Stimulated activated CD4-positive, alpha-beta T cell treated with anti-CD3 and anti-CD28 coated beads, Interleukin-4, amount 100 ng/mL, for 48 hours (primary cell): ENCODE data around the gene IRAK1BP1.
"Not testable (repeated sequence)": the region's sequence is repeated elsewhere in the genome, so short reads cannot be mapped to it uniquely, and the experiment has no call there.

ENCODE experiments used
- DNase-seq, 2 donors: peaks; one replicate each; pipeline ENCODE4 v3.0.0-alpha.2; 2020; ENCODE audit warnings: low read depth in 2 of 2

IRAK1BP1 gene

GRCh38 chr6:78889901-78890300 is 22.6 kb downstream of the IRAK1BP1 start:
- not testable (repeated sequence) for DNase-seq

- no peak for DNase-seq
Measured at GRCh38 chr6:78896227-78896626, 28.9 kb downstream of the IRAK1BP1 start.

GRCh38 chr6:78908621-78909020 is 41.3 kb downstream of the IRAK1BP1 start:
- DNase-seq, result no peak

- DNase-seq, result no peak
Measured at GRCh38 chr6:78909391-78909790, 42.0 kb downstream of the IRAK1BP1 start.

- DNase-seq, result no peak
Measured at GRCh38 chr6:78910010-78910409, 42.7 kb downstream of the IRAK1BP1 start.

GRCh38 chr6:78910591-78911171 is 43.3 kb downstream of the IRAK1BP1 start:
- peak; percentile 6 to 11 for DNase-seq

GRCh38 chr6:78911218-78911940 is 44.0 kb downstream of the IRAK1BP1 start:
- no peak for DNase-seq

GRCh38 chr6:78916411-78916810 is 49.1 kb downstream of the IRAK1BP1 start:
- DNase-seq, result no peak

GRCh38 chr6:78917788-78918187 is 50.4 kb downstream of the IRAK1BP1 start:
- no peak for DNase-seq

- not testable (repeated sequence) for DNase-seq
Measured at GRCh38 chr6:78921168-78921567, 53.8 kb downstream of the IRAK1BP1 start.

GRCh38 chr6:78925317-78925716 is 58.0 kb downstream of the IRAK1BP1 start:
- no peak for DNase-seq

- DNase-seq, result no peak
Measured at GRCh38 chr6:78935553-78935952, 68.2 kb downstream of the IRAK1BP1 start.

- DNase-seq, result no peak
Measured at GRCh38 chr6:78936515-78936914, 69.2 kb downstream of the IRAK1BP1 start.

GRCh38 chr6:78942446-78942845 is 75.1 kb downstream of the IRAK1BP1 start:
- DNase-seq, result no peak

- DNase-seq, result no peak
Measured at GRCh38 chr6:78947529-78947928, 80.2 kb downstream of the IRAK1BP1 start.

- DNase-seq, result no peak
Measured at GRCh38 chr6:78947962-78948361, 80.6 kb downstream of the IRAK1BP1 start.

- no peak for DNase-seq
Measured at GRCh38 chr6:78948785-78949184, 81.4 kb downstream of the IRAK1BP1 start.

- no peak for DNase-seq
Measured at GRCh38 chr6:78952362-78952761, 85.0 kb downstream of the IRAK1BP1 start.
